Measurements from ENCODE around the gene SERHL2.
"Not testable (repeated sequence)": the region's sequence is repeated elsewhere in the genome, so short reads cannot be mapped to it uniquely, and the experiment has no call there.

SERHL2 gene

DNA sequence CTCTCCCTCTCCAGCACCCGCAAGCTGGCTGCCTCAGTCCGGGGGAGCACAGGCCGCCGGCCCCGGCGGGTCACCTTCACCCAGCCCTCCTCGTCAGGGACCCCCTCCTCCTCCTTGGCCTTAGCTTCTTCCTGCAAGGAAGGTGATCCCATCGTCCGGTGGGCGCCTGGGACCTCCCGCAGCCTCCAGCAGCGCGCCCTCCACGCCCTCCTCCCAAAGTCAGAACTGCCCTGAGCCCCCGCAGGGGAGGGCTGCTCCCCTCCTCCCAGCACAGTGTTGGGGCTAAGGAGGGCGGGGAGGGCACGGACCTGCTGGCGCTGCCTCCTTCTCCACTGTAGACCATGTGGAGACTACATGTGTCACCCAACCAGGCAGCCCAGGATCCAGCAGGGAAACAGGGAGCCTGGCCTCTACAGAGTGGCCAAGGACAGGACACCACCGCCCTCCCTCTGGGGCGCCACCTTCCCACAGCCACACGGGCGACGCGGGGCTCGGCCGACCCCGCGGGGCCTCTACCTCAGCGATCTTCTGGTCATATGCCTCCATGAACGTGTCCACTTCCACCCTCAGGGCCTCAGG is 22.3 kb downstream of the SERHL2 start:
- DNase-seq (ENCODE audit: low read depth), result not testable (repeated sequence)

GRCh38 chr22:42577141-42577540 is 23.4 kb downstream of the SERHL2 start:
- DNase-seq (ENCODE audit: low read depth), result not testable (repeated sequence)

DNA sequence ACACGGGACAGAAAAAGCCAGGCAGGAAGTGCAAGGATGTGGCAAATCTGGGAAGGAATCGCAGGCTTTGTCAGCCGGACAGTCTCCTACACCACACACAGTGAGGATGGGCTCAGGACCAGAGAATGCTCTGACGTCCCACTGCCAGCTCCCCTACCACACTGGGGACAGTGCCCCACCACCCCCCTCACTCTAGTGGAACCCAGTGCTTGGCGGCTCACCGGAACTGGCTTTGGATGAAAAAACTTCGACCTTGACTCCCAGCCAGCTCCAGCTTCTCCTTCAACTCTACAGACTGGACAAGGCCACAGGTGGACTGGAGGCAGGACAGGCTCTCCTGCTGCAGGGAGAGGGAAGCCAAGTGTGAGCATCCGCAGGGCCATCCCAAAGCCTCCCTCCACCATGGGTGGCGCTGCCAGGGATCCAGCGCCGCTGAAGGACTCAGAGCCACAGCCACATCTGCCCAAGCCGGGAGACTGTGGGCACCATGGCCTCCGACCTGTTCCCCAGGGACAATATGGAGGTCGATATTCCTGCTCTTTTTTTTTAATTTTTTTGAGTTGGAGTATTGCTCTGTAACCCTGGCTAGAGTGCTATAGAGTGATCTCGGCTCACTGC is 24.0 kb downstream of the SERHL2 start:
- DNase-seq (ENCODE audit: low read depth), result no peak

DNA sequence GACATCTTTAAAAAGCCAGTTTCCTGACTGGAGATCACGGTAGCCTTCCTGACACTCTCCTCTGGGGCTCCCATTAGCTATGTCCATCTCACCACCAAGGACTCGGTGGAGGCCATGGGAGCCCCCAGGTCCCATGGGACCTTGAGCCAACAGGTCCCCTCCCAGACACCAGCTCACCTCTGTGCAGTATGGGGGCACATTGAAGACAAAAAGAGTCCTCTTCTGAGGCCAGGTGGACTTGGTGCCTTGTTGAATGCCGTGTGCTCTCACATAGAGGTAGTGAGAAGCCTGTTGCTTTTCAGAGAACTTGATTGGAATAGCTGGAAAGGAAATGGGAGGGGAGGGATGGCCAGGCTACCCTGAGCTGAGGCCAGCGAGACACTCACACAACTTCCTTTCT is 26.3 kb downstream of the SERHL2 start:
- not testable (repeated sequence) for DNase-seq (ENCODE audit: low read depth)

DNA sequence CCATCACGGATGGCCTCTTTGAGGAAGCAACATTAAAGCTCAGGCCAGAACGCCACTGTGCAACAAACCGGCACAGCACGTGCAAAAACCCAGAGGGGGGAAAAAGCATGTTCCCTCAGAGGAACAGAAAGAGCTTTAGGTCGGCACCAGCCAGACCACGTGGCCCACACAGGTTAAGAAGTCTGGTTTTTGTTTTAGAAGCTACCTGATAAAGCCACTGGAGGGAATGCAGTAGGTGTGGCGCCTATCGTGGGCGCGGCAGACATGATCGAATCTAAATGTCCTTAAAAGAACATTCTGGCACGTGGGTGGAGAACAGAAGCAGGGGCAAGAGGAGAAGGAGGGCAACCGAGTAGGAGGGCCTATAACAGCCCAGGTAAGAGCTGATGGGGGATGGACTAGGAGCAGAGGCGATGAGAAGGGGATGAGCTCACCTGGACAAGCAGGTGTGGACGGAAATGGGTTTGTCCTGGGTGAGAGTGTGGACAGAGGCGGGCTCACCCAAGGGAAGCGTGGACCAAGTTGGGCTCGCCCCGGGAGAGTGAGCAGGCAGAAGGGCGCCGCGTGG is 27.5 kb downstream of the SERHL2 start:
- not testable (repeated sequence) for DNase-seq (ENCODE audit: low read depth)

DNA sequence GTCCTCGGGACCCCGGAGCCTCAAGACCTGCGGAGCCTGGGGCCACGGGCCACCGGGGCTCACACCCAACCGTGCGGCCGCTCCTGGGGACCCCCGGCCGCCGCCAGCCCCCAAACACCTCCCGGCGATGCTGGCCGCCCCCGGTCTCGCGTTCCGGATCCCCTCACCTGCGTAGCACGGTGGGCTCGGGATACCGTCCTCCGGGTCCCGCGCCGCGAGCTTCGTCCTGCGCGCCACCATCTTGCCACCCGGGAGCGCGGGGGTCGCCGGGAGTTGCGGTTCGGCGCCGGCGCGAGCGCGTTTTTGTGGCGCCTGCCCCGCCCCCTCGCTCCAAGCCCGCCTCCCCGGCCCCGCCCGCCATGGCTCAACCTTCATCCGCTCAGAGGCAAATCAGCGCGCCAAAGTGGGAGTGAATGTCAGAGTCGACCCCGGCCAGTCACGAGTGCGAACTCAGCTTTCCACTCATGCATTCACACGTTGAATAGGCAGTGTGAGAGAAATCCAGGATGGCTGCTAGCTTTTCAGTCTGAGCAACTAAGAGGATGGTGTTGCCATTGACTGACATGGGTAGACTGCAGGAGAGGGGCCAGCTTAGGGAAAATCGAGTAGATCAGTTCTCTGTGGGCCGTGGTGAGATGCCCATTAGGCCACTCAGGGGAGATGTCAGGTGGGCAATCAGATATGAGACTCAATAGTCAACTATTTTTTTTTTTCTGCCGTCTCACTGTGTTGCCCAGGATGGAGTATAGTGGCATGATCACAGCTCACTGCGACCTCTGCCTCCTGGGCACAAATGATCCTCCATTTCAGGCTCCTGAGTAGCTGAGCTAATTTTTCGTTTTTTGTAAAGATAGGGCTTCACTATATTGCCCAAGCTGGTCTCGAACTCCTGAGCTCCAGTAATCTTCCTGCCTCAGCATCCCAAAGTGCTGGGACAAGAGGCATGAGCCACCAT is 28.3 kb downstream of the SERHL2 start:
- peak; percentile 64 for DNase-seq (ENCODE audit: low read depth)

GRCh38 chr22:42582987-42583386 is 29.2 kb downstream of the SERHL2 start:
- DNase-seq (ENCODE audit: low read depth), result no peak

- DNase-seq (ENCODE audit: low read depth), result no peak
Observed at GRCh38 chr22:42584364-42584940, 30.7 kb downstream of the SERHL2 start.

DNA sequence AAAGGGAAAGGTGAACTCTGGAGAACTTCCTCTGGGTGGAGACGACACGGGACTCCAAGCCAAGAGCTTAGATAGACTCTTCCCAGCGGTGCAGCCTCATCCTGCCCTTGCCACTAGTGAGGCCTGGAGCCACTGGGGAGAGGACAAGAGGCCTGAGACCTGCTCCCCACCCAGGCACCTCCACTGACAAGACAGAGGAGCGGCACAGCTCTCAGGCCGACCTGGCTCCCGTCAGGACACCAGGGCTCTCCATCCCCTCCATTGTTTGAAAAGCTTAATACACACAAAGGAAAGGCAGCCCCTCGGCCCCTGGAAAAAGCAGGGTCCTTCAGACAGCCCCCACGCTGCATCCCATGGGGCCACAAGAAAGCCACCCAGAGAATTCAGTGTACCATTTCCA is 31.3 kb downstream of the SERHL2 start:
- DNase-seq (ENCODE audit: low read depth), result no peak

GRCh38 chr22:42586381-42586780 is 32.6 kb downstream of the SERHL2 start:
- DNase-seq (ENCODE audit: low read depth), result no peak

GRCh38 chr22:42587588-42588175 is 33.9 kb downstream of the SERHL2 start:
- DNase-seq (ENCODE audit: low read depth), result no peak

GRCh38 chr22:42591987-42592386 is 38.2 kb downstream of the SERHL2 start:
- DNase-seq (ENCODE audit: low read depth), result no peak

DNA sequence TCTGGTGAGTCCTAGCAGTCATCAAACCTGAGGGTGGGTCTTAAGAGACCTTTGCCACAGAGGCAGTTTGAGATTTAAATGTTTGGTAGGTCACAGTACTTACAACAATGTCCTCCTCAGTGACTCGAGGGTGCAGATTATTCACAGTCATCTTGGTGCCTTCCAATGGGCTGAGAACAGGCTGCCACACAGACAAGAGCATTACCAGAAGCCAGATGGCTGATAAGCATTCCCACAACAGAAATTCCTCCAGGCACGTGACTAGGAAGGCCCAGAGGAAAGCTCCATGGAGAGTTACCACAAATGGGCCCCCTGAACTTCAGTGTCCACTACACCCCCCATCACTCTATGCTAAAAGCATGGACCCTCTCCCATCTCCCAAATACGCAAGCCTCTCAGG is 41.7 kb downstream of the SERHL2 start:
- peak; percentile 91 for DNase-seq (ENCODE audit: low read depth)

DNA sequence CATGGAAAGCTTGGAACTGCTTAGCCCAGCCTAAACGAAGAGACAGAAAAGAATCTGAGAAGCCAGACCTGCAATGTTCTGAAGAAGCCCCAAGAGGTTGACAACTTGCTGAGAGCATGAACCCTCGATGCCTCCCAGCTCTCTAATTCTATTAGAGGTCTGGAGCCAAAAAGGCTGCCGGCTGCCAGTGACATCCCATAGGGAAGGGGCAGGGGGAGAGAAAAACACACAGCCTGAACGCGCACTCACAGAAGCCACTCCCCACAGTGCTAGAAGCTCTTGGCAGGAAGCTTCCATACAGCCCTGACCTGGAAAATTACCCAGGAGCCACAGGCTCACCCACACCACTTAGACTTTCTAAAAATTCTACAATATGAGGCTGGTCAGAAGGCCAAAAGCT is 42.6 kb downstream of the SERHL2 start:
- DNase-seq (ENCODE audit: low read depth), result peak; percentile 39

DNA sequence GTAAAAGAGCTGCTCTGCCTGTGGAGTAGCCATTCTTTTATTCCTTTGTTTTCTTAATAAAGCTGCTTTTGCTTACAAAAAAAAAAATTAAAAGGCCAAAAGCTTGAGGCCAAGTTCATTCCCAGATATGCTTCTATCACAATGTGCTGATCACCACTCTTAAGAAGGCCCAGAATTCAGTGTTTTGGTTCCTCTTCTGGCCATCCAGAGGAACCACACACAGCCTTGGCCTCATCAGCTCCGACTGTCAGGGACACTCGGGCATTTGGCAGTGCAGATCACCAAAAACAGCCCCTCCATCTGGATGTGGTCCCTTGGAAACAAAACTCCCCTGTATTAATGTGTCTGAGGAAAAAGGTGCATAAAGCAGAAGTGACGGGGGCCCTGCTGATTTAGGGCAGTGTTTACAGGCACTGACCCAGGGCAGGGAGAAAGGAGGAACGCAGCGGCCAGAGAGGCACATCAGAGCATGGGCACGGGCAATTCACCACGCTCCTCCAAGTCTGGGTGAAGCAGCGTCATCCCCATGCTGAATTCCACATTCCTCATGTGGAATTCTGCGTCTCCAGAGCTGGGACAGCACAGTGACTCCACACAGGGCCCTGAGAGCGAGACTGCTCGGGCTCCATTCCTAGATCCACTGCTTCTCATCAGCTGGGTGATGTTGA is 43.2 kb downstream of the SERHL2 start:
- peak; percentile 42 for DNase-seq (ENCODE audit: low read depth)

DNA sequence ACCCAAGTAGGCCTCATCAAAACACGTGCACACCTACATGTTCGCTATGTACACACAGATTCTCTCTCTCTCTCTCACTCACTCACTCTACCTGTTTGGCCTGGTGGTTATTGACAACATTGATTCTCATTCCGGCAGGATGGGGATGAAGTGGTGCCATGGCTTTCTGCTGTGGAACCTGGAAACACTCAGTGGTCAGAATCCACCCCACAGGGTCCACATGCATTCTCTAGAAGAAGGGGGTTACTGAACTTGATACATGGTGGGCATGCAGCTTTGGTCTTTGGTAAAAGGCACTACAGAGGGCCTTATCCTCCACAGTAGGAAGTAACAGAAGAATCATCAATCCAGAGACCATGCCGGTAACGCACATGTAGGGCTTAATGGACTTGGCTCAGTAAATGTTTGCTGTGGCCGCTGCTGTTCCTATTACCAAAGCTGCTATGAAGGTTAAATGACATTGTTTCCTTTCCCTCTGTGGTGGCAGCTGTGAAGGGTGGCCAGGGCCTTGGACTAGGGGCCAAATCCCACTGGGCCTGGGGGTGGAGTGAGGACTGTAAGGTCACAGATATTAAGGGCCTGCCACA is 48.2 kb downstream of the SERHL2 start:
- no peak for DNase-seq (ENCODE audit: low read depth)

DNA sequence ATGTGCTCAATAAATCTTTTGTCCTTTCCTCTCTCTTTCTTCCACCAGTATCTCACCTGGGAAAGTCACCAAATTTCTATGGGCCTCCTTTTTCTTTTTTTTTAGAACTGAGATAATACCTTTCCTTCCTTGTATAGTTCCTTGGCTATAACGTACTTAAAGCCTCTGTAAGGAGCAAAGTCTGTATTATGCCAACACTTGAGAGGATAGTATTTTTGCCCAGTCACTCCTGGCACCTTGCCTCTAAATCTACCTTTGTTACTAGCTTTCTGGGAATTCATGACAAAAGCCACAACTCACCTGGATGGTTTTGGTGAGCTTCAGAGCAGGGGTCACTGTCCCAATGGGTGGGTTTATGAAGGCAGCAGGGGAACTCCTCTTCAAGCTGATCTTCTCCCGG is 48.7 kb downstream of the SERHL2 start:
- DNase-seq (ENCODE audit: low read depth), result no peak

GRCh38 chr22:42603427-42603826 is 49.7 kb downstream of the SERHL2 start:
- no peak for DNase-seq (ENCODE audit: low read depth)

GRCh38 chr22:42604403-42604802 is 50.6 kb downstream of the SERHL2 start:
- DNase-seq (ENCODE audit: low read depth), result peak; percentile 48

- DNase-seq (ENCODE audit: low read depth), result not testable (repeated sequence)
Observed at GRCh38 chr22:42607641-42608040, 53.9 kb downstream of the SERHL2 start.
